Measurements from ENCODE around the gene RANBP17.
"Not testable (repeated sequence)": the region's sequence is repeated elsewhere in the genome, so short reads cannot be mapped to it uniquely, and the experiment has no call there.

RANBP17 gene

GRCh38 chr5:170861917-170862766, at the start of gene RANBP17:
RANBP17 (plus strand) TSS chr5:170862018.
- no peak for DNase-seq

GRCh38 chr5:170813231-170813630, 48.6 kb upstream of the RANBP17 start:
- DNase-seq = no peak

- DNase-seq = no peak
These were observed 44.6 kb upstream of the RANBP17 start for GRCh38 chr5:170817195-170817594.

GRCh38 chr5:170818232-170818631, 43.6 kb upstream of the RANBP17 start:
- no peak for DNase-seq

- no peak for DNase-seq
These were observed 42.0 kb upstream of the RANBP17 start for GRCh38 chr5:170819824-170820223.

GRCh38 chr5:170821257-170821800, 40.5 kb upstream of the RANBP17 start:
- no peak for DNase-seq

GRCh38 chr5:170826117-170826516, 35.7 kb upstream of the RANBP17 start:
- DNase-seq = no peak

- DNase-seq = no peak
These were observed 29.6 kb upstream of the RANBP17 start for GRCh38 chr5:170832241-170832640.

- not testable (repeated sequence) for DNase-seq
These were observed 27.8 kb upstream of the RANBP17 start for GRCh38 chr5:170833981-170834380.

- no peak for DNase-seq
These were observed 25.6 kb upstream of the RANBP17 start for GRCh38 chr5:170836226-170836625.

- no peak for DNase-seq
These were observed 17.9 kb upstream of the RANBP17 start for GRCh38 chr5:170843870-170844269.

- DNase-seq = no peak
These were observed 17.2 kb upstream of the RANBP17 start for GRCh38 chr5:170844651-170845050.

GRCh38 chr5:170846416-170846815, 15.4 kb upstream of the RANBP17 start:
- DNase-seq = no peak

GRCh38 chr5:170846846-170847245, 15.0 kb upstream of the RANBP17 start:
- no peak for DNase-seq

GRCh38 chr5:170848033-170848432, 13.8 kb upstream of the RANBP17 start:
- DNase-seq = no peak

GRCh38 chr5:170849374-170849773, 12.4 kb upstream of the RANBP17 start:
- DNase-seq = no peak

GRCh38 chr5:170854566-170854965, 7.3 kb upstream of the RANBP17 start:
- no peak for DNase-seq

GRCh38 chr5:170857066-170857465, 4.8 kb upstream of the RANBP17 start:
- no peak for DNase-seq

- DNase-seq = no peak
These were observed 1.4 kb upstream of the RANBP17 start for GRCh38 chr5:170860415-170860814.

- DNase-seq = no peak
These were observed 776 bp upstream of the RANBP17 start for GRCh38 chr5:170860818-170861666.

GRCh38 chr5:170861667-170861916, 226 bp upstream of the RANBP17 start:
- DNase-seq = no peak

GRCh38 chr5:170863646-170864045, 1.8 kb downstream of the RANBP17 start:
- DNase-seq = no peak

- no peak for DNase-seq
These were observed 3.8 kb downstream of the RANBP17 start for GRCh38 chr5:170865622-170866021.

GRCh38 chr5:170867825-170868224, 6.0 kb downstream of the RANBP17 start:
- DNase-seq = no peak

All from CD4-positive, alpha-beta T cell treated with Interleukin-17A for 1 hour (primary cell).